ENCODE data around the gene SPAG5.

SPAG5 gene

DNA sequence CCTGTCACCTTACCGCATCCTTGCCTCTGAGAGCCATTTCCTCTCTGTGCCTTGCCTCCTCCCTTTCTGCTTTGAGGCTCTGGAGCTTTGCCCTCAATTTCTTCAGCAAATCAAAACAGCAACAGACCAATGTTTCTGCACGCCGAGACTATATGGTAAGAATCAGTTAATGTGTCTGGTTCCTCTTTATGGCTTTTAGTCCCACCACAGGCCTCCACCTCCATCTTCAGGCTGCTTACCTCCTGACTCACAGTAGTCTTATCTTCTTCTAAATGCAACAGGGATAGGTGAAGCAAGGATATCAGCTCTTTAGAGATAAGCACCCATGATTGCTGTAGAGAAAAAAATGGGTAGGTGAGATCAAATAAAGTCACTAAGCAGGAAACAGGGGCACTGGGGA, 13.0 kb downstream of the SPAG5 start:
- DNase-seq (ENCODE audit: low read depth): no peak
- TF ChIP-seq, protein P1, sequence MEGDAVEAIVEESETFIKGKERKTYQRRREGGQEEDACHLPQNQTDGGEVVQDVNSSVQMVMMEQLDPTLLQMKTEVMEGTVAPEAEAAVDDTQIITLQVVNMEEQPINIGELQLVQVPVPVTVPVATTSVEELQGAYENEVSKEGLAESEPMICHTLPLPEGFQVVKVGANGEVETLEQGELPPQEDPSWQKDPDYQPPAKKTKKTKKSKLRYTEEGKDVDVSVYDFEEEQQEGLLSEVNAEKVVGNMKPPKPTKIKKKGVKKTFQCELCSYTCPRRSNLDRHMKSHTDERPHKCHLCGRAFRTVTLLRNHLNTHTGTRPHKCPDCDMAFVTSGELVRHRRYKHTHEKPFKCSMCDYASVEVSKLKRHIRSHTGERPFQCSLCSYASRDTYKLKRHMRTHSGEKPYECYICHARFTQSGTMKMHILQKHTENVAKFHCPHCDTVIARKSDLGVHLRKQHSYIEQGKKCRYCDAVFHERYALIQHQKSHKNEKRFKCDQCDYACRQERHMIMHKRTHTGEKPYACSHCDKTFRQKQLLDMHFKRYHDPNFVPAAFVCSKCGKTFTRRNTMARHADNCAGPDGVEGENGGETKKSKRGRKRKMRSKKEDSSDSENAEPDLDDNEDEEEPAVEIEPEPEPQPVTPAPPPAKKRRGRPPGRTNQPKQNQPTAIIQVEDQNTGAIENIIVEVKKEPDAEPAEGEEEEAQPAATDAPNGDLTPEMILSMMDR (IDR thresholded peaks at IDR 0.05; ENCODE audit: insufficient read depth, low read depth, low read length, missing control alignments): no peak
- no peak overlapping the region for H3K4me3 ChIP-seq (ENCODE audit: low read length)

- H3K4me3 ChIP-seq (ENCODE audit: low read length): no peak overlapping the region
- DNase-seq (ENCODE audit: low read depth): no peak
- TF ChIP-seq, protein P1 (IDR thresholded peaks at IDR 0.05; ENCODE audit: insufficient read depth, low read depth, low read length, missing control alignments): no peak
Observed at GRCh38 chr17:28584434-28584833, 14.4 kb downstream of the SPAG5 start.

- no peak overlapping the region for H3K4me3 ChIP-seq (ENCODE audit: low read length)
- DNase-seq (ENCODE audit: low read depth): no peak
- TF ChIP-seq, protein P1 (IDR thresholded peaks at IDR 0.05; ENCODE audit: insufficient read depth, low read depth, low read length, missing control alignments): no peak
Observed at GRCh38 chr17:28582513-28582912, 16.3 kb downstream of the SPAG5 start.

DNA sequence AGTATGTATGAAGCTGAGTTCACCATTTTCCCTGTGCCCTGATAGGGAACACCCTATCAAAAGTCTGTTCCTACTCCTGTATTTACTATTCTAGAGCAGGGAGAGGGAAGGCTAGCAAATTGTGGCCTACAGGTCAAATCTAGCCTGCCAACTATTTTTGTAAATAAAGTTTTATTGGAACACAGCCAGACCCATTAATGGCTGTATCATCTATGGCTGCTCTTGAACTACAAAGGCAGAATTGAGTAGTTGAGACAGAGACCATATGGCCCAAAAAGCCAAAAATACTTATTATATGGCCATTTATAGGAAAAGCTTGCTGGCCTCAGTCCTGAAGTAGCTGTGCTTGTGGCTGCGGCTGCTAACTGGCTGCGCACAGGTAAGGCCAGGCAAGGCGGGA, 17.9 kb downstream of the SPAG5 start:
- TF ChIP-seq, protein P1 (IDR thresholded peaks at IDR 0.05; ENCODE audit: insufficient read depth, low read depth, low read length, missing control alignments): no peak
- DNase-seq (ENCODE audit: low read depth): no peak
- H3K4me3 ChIP-seq (ENCODE audit: low read length): no peak overlapping the region

DNA sequence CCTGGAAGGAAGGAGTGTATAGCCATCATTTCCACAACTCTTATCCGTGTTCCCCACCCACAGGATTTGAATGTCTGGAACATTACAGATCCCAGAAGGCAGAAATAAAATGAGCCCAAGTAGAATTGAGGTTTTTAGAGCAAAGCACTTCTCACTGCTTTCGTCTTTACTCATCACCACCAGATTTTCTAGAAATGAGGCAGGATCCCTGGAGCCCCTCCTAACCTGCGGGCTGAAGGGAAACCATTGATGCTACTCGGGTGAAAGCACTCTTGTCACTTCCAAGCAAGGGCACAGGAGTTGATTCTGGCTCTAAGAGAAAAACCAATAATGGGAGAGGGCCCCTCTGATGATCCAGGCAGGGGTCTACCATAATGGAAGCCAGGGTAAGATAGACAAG, 19.3 kb downstream of the SPAG5 start:
- H3K4me3 ChIP-seq (ENCODE audit: low read length): no peak overlapping the region
- TF ChIP-seq, protein P1 (IDR thresholded peaks at IDR 0.05; ENCODE audit: insufficient read depth, low read depth, low read length, missing control alignments): no peak
- no peak for DNase-seq (ENCODE audit: low read depth)

GRCh38 chr17:28578246-28579195, 20.3 kb downstream of the SPAG5 start:
- no peak overlapping the region for H3K4me3 ChIP-seq (ENCODE audit: low read length)
- TF ChIP-seq, protein P1 (IDR thresholded peaks at IDR 0.05; ENCODE audit: insufficient read depth, low read depth, low read length, missing control alignments): no peak
- no peak for DNase-seq (ENCODE audit: low read depth)

DNA sequence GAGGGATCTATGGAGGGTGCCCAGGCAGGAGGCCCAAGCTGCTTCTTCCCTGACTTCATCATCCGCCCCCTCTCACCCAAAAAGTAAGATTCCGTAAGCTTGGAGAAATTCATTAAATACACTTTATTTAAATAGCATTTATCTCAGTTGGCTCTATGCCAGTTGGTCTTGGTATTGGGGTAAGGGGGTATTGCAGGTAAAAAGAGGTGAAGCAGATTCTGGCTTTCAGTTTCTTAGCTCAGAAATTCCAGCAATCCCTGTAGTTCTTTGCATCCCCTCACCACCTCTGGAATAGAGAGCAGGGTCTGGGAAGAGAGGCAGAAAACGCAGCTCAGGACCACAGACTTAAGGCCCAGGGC, 21.4 kb downstream of the SPAG5 start:
- TF ChIP-seq, protein P1 (IDR thresholded peaks at IDR 0.05; ENCODE audit: insufficient read depth, low read depth, low read length, missing control alignments): no peak
- H3K4me3 ChIP-seq (ENCODE audit: low read length): no peak overlapping the region
- DNase-seq (ENCODE audit: low read depth): no peak

Data from epithelial cell of esophagus (primary cell).